HL-60/S4 treated with retinoic acid at 250 ng/mL for 4 days and 3 days (cell line): ENCODE measurements around the gene SREBF1.

Experiments
- in situ Hi-C: fragments of 300-500 bp; cut with MboI; formaldehyde crosslinking; loops from 2 replicates; pipeline ENCODE4 v1.7.0; 2022; ENCODE audit warnings: low sequenced_read_pairs

Gene SREBF1

GRCh38 chr17:17767154-17767869 lies 69.5 kb downstream of the SREBF1 start:
- in situ Hi-C loops, result no loop called here

- in situ Hi-C loops, result no loop called here
These were observed 70.1 kb downstream of the SREBF1 start for GRCh38 chr17:17766744-17767120.

- in situ Hi-C loops, result no loop called here
These were observed 70.6 kb downstream of the SREBF1 start for GRCh38 chr17:17766077-17766743.

GRCh38 chr17:17765359-17766076 lies 71.3 kb downstream of the SREBF1 start:
- in situ Hi-C loops, result no loop called here

GRCh38 chr17:17763734-17764133 lies 73.1 kb downstream of the SREBF1 start:
- in situ Hi-C loops, result no loop called here

- in situ Hi-C loops, result no loop called here
These were observed 73.7 kb downstream of the SREBF1 start for GRCh38 chr17:17763136-17763535.

GRCh38 chr17:17762744-17763105 lies 74.1 kb downstream of the SREBF1 start:
- in situ Hi-C loops, result no loop called here
